Stimulated activated CD4-positive, alpha-beta T cell treated with anti-CD3 and anti-CD28 coated beads, Interleukin-1b, Interleukin-23, amount 100 ng/mL, for 1 hour (primary cell): Measurements from ENCODE around the gene RIPPLY3.

Experiments used
- DNase-seq, 2 donors: peaks; one replicate each; pipeline ENCODE4 v3.0.0-alpha.2; 2020; ENCODE audit warnings: low read depth in 2 of 2

The RIPPLY3 gene

DNA sequence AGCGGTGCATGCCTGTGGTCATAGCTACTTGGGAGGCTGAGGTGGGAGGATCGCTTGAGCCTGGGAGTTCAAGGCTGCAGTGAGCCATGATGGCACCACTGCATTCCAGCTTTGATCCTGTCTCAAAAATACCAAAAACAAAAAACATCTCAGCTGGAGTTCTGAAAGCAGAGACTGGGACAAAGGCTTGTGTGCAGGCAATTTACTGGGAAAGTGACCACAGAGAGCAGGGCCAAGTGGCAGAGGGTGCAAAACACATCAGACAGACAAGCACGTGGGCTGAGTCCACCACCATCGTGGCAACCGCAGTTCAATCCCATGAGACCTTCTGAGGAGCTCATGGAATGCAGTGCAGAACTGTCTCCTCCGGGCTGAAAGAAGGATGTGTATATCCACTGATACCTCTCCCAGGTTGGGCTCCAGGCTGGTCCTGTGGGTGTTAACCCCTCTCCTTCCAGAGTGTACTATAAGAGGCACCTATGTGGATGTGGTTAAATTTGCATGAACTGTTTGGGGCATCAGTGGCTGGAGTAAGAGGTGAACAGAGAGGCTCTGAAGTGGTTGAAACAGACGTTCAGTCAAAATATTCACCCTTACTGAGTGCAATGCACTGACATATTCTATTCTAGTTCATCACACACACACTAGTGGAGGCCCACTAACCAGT lies 55.6 kb downstream of the RIPPLY3 start:
- DNase-seq: no peak

- no peak for DNase-seq
Measured at GRCh38 chr21:37062593-37062935, 56.1 kb downstream of the RIPPLY3 start.

DNA sequence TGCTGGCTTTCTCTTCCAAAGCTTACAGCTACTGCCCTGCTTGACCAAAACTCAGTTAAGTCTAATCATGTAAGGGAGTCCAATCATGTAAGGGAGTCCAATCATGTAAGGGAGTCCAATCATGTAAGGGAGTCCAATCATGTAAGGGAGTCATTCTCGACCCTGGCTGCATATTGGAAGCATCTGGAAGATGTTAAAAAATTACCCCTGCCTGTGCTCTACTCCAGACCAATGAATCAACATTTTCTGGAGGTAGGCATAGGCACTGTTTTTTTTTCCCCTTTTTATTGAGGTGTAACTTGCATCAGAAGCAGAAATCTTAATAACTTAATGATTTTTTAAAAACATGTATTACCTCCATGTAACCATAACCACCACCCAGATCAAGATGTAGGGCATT lies 56.9 kb downstream of the RIPPLY3 start:
- no peak for DNase-seq

DNA sequence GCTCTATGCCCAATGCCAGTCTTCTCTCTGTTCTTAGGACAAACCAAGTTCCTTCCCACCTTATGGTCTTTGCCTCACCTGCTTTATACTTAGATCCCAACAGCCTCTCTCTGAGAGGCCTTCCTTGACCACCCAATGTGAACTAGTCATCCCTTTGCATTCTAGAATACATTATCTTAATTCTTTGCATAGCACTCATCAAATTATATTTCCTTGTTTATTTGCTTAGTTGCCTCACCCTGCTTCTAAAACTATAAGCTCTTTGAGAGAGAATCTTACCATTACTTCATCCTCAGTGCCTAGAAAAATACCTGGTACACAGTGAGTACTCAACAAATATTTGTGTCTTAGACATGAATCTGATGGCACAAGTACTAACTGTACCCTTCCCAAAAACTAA lies 58.3 kb downstream of the RIPPLY3 start:
- no peak for DNase-seq

DNA sequence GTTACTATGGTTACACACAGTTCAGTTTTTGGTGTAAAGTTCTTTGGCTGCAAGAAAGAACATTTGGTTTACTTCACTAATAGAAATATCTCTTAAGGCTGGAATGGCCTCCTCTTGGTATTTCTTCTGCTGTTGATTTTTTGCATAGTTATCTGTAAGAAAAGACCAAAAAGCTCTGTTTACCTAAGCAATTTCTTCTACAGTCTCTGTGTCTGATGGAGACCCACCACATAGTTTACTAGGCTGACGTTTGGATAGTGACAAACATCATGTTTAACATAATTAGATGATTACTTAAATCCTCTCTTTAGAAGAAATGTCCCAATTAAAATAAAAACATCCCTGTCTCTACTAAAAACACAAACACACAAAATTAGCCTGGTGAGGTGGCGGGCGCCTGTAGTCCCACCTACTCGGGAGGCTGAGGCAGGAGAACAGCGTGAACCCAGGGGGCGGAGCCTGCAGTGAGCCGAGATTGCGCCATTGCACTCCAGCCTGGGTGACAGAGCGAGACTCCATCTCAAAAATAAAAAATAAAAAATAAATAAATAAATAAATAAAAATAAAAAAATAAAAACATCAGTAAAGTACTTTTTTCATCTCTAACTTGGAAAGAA lies 59.2 kb downstream of the RIPPLY3 start:
- no peak for DNase-seq
